H4 (cell line): ENCODE data around the gene TNNT3. TPM values are rescaled to one million over a fixed set of nuclear protein-coding genes. Genes with fewer than 3 reads are reported as not detected.

Experiments used
- DNase-seq: peaks from one replicate; pipeline ENCODE4 v3.0.0-alpha.2; 2015; ENCODE audit warnings: low spot score
- total RNA-seq: library from RNA; depleted of rRNA; stranded (reverse); fragments of >200 nt; shearing (Covaris generic); gene quantifications from 2 replicates; pipeline ENCODE4 v1.2.3, GENCODE V29; 2014

TNNT3 gene
- total RNA-seq, 1 experiment from 2014 or later = not detected

- DNase-seq = no peak
Measured at GRCh38 chr11:1896923-1897322, 22.6 kb upstream of the TNNT3 start.

GRCh38 chr11:1899090-1899489, 20.4 kb upstream of the TNNT3 start:
- no peak for DNase-seq

- DNase-seq = no peak
Measured at GRCh38 chr11:1899686-1900085, 19.8 kb upstream of the TNNT3 start.

- no peak for DNase-seq
Measured at GRCh38 chr11:1906181-1906580, 13.3 kb upstream of the TNNT3 start.

- no peak for DNase-seq
Measured at GRCh38 chr11:1906611-1907423, 12.7 kb upstream of the TNNT3 start.

- no peak for DNase-seq
Measured at GRCh38 chr11:1908618-1909017, 10.9 kb upstream of the TNNT3 start.

- DNase-seq = no peak
Measured at GRCh38 chr11:1909524-1909923, 10.0 kb upstream of the TNNT3 start.

GRCh38 chr11:1912289-1912878, 7.1 kb upstream of the TNNT3 start:
- DNase-seq = no peak

GRCh38 chr11:1913271-1914060, 6.0 kb upstream of the TNNT3 start:
- DNase-seq = no peak

- DNase-seq = no peak
Measured at GRCh38 chr11:1915795-1916131, 3.7 kb upstream of the TNNT3 start.

- no peak for DNase-seq
Measured at GRCh38 chr11:1916132-1916985, 3.1 kb upstream of the TNNT3 start.

- DNase-seq = no peak
Measured at GRCh38 chr11:1916986-1917522, 2.4 kb upstream of the TNNT3 start.

- no peak for DNase-seq
Measured at GRCh38 chr11:1917523-1918435, 1.7 kb upstream of the TNNT3 start.

GRCh38 chr11:1918436-1919315, 827 bp upstream of the TNNT3 start:
- DNase-seq = no peak

GRCh38 chr11:1920128-1920908, 815 bp downstream of the TNNT3 start:
- DNase-seq = no peak

GRCh38 chr11:1920909-1921573, 1.5 kb downstream of the TNNT3 start:
- DNase-seq = no peak

- no peak for DNase-seq
Measured at GRCh38 chr11:1921574-1922141, 2.2 kb downstream of the TNNT3 start.
